Myocyte (in vitro differentiated cells): ENCODE results near the gene ELF4. TPM values are rescaled to one million over a fixed set of nuclear protein-coding genes. Genes with fewer than 3 reads are reported as not detected.

ENCODE experiments used
- DNase-seq: peaks from one replicate; pipeline ENCODE4 v3.0.0-alpha.2; 2012; ENCODE audit warnings: low read depth
- polyA plus RNA-seq: library from polyadenylated mRNA; unstranded; fragments of >200 nt; gene quantifications from one replicate; pipeline ENCODE4 v1.2.1, GENCODE V29; 2012; ENCODE audit warnings: missing spikeins
- total RNA-seq: library from RNA; depleted of rRNA; stranded (reverse); fragments of >200 nt; gene quantifications from 2 replicates; pipeline ENCODE4 v1.2.3, GENCODE V29; 2014

Gene ELF4
- total RNA-seq = 7.6 and 9.2 TPM in 2 replicates
- 8.7 TPM for polyA plus RNA-seq

GRCh38 chrX:130110379-130111219, at the start of gene ELF4:
Gene ELF4 (minus strand): TSS chrX:130110497. CDS start chrX:130081330, 29,167 bp downstream.
- DNase-seq = peak; percentile 29

- DNase-seq = no peak
Measured at GRCh38 chrX:130159776-130160175, 49.5 kb upstream of the ELF4 start.

GRCh38 chrX:130158311-130158710, 48.0 kb upstream of the ELF4 start:
- no peak for DNase-seq

GRCh38 chrX:130155564-130155963, 45.3 kb upstream of the ELF4 start:
- DNase-seq = no peak

- no peak for DNase-seq
Measured at GRCh38 chrX:130147631-130148030, 37.3 kb upstream of the ELF4 start.

GRCh38 chrX:130145123-130145522, 34.8 kb upstream of the ELF4 start:
- DNase-seq = no peak

- no peak for DNase-seq
Measured at GRCh38 chrX:130144509-130144908, 34.2 kb upstream of the ELF4 start.

- no peak for DNase-seq
Measured at GRCh38 chrX:130139474-130140201, 29.3 kb upstream of the ELF4 start.

GRCh38 chrX:130136961-130137360, 26.7 kb upstream of the ELF4 start:
- DNase-seq = no peak

GRCh38 chrX:130136496-130136895, 26.2 kb upstream of the ELF4 start:
- DNase-seq = no peak

- DNase-seq = no peak
Measured at GRCh38 chrX:130130990-130131389, 20.7 kb upstream of the ELF4 start.

GRCh38 chrX:130125091-130125874, 15.0 kb upstream of the ELF4 start:
- no peak for DNase-seq

GRCh38 chrX:130124577-130124976, 14.3 kb upstream of the ELF4 start:
- DNase-seq = no peak

GRCh38 chrX:130121505-130121800, 11.2 kb upstream of the ELF4 start:
- no peak for DNase-seq

- DNase-seq = peak; percentile 73
Measured at GRCh38 chrX:130120746-130121504, 10.6 kb upstream of the ELF4 start.

GRCh38 chrX:130120321-130120731, 10.0 kb upstream of the ELF4 start:
- DNase-seq = no peak

- no peak for DNase-seq
Measured at GRCh38 chrX:130119312-130119898, 9.1 kb upstream of the ELF4 start.

GRCh38 chrX:130118441-130119311, 8.4 kb upstream of the ELF4 start:
- DNase-seq = peak; percentile 40

- DNase-seq = no peak
Measured at GRCh38 chrX:130117166-130117565, 6.9 kb upstream of the ELF4 start.
